Fibroblast of the conjunctiva (primary cell): ENCODE results near the gene ZSWIM8.
A peak's percentile ranks its signal among the peaks of the same experiment; 100 is the strongest.

Source experiments
- DNase-seq: peaks from one replicate; pipeline ENCODE4 v3.0.0-alpha.2; 2010; ENCODE audit warnings: low read depth

Gene ZSWIM8

DNA sequence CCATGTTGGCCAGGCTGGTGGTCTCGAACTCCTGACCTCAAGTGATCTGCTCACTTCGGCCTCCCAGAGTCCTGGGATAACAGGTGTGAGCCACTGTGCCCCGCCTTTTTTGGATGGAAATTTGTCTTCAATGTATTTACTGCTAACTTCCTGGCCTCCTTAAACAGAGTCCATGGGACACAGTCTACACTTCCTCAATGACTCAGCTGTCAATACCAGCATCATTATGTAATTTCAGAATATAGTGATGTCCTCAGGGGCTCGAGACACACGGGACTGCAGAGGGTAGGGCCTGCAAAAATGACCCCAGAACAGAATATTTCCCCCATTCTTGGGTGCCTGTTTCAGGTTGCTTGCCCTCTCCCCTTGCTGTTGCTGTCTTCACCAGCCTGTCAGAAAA, 57.9 kb downstream of the ZSWIM8 start:
- no peak for DNase-seq

DNA sequence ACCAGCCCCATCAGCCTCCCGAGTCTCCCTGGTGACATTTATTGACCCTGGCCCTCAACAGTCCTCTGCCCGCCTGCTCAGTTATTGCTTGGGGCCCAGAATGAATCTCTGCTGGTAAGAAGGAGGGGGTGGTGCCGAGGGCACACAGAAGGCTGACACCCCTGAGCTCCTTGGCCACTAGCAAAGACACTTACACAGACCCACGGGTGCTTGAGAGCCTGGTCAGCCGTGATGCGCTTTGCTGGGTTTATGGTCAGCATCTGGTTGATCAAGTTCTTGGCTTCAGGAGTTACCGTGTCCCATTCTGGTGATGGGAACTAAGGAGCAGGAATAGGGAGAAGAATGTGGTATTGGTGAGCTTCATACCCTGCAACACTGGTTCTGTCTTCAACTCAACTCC, 61.6 kb downstream of the ZSWIM8 start:
- no peak for DNase-seq

DNA sequence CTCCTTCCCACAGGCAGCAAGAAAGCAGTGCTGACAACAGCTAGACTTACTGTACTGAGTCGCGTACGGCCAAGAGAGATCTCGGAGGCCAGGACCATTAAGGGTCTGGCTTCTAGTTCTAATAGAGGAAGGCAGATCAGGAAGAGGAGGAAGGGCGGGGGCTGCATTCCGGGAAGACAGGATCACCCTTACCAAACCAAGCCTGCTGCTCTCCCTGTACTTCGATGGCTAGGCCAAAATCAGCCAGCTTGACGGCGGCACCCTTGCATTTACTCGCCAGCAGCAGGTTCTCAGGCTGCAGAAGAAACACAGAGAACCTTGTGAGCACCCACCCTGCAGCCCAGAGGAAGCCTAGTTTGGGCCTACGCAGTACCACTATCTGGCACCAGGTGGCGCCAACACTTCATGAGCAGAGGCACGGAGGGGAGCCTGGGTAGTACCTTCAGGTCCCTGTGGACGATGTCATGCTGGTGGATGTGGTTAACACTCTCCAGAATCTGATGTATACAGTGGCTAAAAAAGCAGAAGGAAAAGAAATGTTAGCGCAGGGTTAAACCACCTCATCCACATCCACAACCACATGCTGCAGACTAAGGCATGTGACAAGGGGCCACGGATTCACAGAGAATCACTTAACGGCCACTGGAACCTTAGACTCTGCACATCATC, 63.5 kb downstream of the ZSWIM8 start:
- peak; percentile 60 for DNase-seq

DNA sequence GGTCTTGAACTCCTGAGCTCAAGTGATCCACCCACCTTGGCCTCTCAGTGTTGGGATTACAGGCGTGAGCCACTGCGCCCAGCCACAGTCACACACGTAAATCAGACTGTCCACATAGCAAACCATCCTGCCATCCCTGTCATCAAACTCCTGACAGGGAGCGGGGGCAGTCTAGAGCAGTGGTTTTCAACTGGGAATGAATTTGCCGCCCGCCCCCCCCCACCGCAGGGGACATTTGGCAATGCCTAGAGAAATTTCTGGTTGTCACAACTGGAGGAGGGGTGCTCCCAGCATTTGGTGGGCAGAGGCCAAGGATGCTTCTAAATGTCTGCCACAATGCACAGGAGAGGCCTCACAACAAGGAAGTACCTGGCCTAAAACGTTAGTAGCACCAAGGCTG, 64.8 kb downstream of the ZSWIM8 start:
- DNase-seq: no peak

DNA sequence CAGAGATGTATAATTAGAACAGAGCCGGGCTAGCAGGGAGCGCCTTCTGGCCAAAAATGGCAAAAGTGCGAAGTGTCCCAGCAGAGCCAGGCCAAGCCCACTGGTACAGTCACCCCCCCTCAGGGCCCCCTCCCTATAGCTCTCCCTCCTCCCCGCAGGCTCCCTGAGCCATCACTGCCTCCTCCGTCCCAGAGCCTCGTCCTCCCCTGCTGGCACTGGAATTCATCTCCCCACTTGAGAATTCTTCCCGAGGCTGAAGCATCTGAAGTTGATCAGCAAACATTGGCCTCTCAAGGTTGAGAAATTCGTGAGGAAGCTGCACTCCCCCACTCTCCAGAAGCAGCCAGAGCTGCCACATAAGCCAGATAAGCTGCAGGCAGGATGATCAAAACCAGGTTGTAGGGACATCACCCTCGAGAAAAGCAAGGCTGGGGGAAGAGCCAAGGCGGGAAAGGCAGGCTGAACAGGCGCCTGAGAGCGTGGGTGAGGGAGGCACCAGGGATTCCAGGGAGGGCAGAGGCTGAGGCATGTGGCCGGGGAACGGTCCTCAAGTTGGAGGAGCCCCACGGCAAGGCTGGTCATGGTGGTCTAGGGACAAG, 65.6 kb downstream of the ZSWIM8 start:
- peak; percentile 87 for DNase-seq
